T-helper 17 cell (primary cell): ENCODE data around the gene ERRFI1. TPM values are rescaled to one million over a fixed set of nuclear protein-coding genes. Genes with fewer than 3 reads are reported as not detected.

Experiments used
- ATAC-seq: fragments of 150-1000 bp; cut with Tn5 transposase; 2 replicates; pipeline ENCODE4 v1.10.0; 2021; ENCODE audit warnings: mild to moderate bottlenecking, moderate library complexity
- DNase-seq, 3 donors: peaks; one replicate each; pipeline versions ENCODE4 v3.0.0 to v3.0.0-alpha.2; 2020 to 2021
- H3K9me3 ChIP-seq: one replicate; pipeline ENCODE4 v1.7.0; 2013; ENCODE audit warnings: low read length, mild to moderate bottlenecking; ENCODE audit not compliant: control insufficient read depth, poor library complexity, severe bottlenecking
- H3K27ac Mint-ChIP-seq: one replicate; pipeline ENCODE4 v1.8.0; 2022; ENCODE audit warnings: mild to moderate bottlenecking, moderate library complexity, mixed read lengths
- H3K27me3 Mint-ChIP-seq: one replicate; pipeline ENCODE4 v1.8.0; 2022; ENCODE audit warnings: mixed read lengths
- H3K36me3 Mint-ChIP-seq: one replicate; pipeline ENCODE4 v1.8.0; 2022; ENCODE audit warnings: low read depth, mixed read lengths
- H3K4me1 Mint-ChIP-seq: one replicate; pipeline ENCODE4 v1.8.0; 2022; ENCODE audit warnings: mild to moderate bottlenecking, mixed read lengths
- H3K4me3 Mint-ChIP-seq: one replicate; pipeline ENCODE4 v1.8.0; 2022; ENCODE audit warnings: mild to moderate bottlenecking, moderate library complexity, mixed read lengths
- total RNA-seq, 4 donors: library from RNA in 2 of 4; stranded (reverse) in 2 of 4; gene quantifications; one replicate each; pipeline ENCODE4 v1.2.3 and lab custom pipeline; 2022 to 2026

Gene ERRFI1
- total RNA-seq, 2 donors from 2014 or later, result 1.1 to 1.8 TPM

GRCh38 chr1:8012955-8013354 lies 13.2 kb downstream of the ERRFI1 start:
- ATAC-seq, result no peak
- peaks cover 2% of the 10 kb centered on the region for H3K4me1 Mint-ChIP-seq
- no peak overlapping the region for H3K4me3 Mint-ChIP-seq

DNA sequence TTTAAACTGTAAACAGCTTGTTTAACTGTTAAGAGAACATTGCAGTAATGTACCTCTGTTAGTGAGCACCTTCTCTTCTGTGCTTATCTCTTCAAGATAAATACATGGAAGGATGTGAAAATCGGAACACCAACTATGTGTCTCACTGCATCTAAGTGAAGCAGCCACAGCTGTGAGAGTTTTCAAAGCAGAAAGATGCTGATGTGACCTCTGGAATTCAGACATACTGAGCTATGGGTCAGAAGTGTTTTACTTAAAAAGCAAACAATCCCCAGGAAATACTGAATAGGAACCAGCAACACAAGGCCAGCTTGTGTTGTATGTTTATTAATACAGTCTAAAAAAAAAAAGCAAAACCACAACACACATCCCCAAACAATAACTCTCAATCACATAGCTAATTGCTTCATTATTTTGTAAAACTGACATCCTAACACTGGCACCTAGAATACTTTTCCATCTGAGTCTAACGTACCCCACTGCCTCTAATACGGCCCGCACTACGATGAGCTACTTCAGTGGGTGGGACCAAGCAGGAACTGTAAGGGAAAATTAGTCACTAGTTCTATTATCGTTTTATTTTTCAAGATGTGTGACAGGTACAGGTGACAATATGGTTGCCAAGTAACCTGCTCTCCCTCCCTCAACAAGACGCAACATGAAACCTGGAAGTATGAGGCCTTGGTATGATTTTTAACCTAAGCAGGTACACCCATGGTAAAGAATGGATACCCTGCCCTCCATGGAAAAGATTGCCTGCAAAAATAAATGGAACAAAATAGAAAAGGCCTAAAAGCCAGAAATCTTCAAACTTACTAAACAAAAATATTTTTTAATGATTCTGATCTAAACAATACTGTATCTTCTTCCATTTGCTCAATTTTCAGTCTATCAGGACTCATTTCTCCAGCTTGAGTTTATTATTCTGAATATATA lies 13.9 kb downstream of the ERRFI1 start:
- Mint-ChIP-seq H3K27ac (no peak overlapping the region), H3K4me1 (peaks cover 2% of the 10 kb centered on the region), H3K27me3 (peaks cover 12% of the 10 kb centered on the region), H3K4me3 (no peak overlapping the region), H3K36me3 (no peaks in the 10 kb centered on the region)
- no peaks in the 10 kb centered on the region for H3K9me3 ChIP-seq
- ATAC-seq (no peak), DNase-seq (no peak)

More at GRCh38 chr1:8012955-8013354, 13.2 kb downstream of the ERRFI1 start:
- Mint-ChIP-seq H3K27ac (no peak overlapping the region), H3K36me3 (no peaks in the 10 kb centered on the region), H3K27me3 (peaks cover 16% of the 10 kb centered on the region)
- no peaks in the 10 kb centered on the region for H3K9me3 ChIP-seq
- DNase-seq, result no peak

DNA sequence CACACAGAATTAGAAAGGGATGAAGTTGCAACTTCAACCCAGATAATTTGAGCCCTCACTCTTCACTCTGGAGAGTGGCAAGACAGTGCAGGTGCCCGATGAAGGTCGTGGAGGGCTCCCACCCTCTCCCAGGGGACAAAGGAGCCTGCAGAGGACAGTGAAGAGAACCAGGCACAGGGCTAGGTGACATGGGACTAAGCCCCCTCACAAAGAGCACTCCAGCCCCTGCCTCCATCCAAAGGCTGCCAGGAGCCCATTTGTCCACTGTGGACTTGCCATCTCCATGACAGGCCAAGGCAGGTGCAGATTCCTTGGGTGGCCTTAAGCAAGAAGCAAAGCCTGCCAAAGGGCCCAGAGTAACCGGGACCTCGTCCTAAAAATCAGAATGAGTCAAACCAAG lies 15.1 kb downstream of the ERRFI1 start:
- H3K36me3 Mint-ChIP-seq, result no peaks in the 10 kb centered on the region
- ATAC-seq (no peak), DNase-seq (no peak)
- peaks cover 2% of the 10 kb centered on the region for H3K4me1 Mint-ChIP-seq
- H3K4me3 Mint-ChIP-seq, result no peak overlapping the region
- H3K27ac Mint-ChIP-seq, result no peak overlapping the region
- H3K9me3 ChIP-seq, result no peaks in the 10 kb centered on the region
- peaks cover 4% of the 10 kb centered on the region for H3K27me3 Mint-ChIP-seq

GRCh38 chr1:8010080-8010664 lies 15.9 kb downstream of the ERRFI1 start:
- ATAC-seq, result no peak
- H3K4me1 Mint-ChIP-seq, result peaks cover 2% of the 10 kb centered on the region
- no peaks in the 10 kb centered on the region for H3K27me3 Mint-ChIP-seq
- no peak for DNase-seq
- H3K36me3 Mint-ChIP-seq, result no peaks in the 10 kb centered on the region
- no peaks in the 10 kb centered on the region for H3K9me3 ChIP-seq
- H3K4me3 Mint-ChIP-seq, result no peak overlapping the region
- no peak overlapping the region for H3K27ac Mint-ChIP-seq

DNA sequence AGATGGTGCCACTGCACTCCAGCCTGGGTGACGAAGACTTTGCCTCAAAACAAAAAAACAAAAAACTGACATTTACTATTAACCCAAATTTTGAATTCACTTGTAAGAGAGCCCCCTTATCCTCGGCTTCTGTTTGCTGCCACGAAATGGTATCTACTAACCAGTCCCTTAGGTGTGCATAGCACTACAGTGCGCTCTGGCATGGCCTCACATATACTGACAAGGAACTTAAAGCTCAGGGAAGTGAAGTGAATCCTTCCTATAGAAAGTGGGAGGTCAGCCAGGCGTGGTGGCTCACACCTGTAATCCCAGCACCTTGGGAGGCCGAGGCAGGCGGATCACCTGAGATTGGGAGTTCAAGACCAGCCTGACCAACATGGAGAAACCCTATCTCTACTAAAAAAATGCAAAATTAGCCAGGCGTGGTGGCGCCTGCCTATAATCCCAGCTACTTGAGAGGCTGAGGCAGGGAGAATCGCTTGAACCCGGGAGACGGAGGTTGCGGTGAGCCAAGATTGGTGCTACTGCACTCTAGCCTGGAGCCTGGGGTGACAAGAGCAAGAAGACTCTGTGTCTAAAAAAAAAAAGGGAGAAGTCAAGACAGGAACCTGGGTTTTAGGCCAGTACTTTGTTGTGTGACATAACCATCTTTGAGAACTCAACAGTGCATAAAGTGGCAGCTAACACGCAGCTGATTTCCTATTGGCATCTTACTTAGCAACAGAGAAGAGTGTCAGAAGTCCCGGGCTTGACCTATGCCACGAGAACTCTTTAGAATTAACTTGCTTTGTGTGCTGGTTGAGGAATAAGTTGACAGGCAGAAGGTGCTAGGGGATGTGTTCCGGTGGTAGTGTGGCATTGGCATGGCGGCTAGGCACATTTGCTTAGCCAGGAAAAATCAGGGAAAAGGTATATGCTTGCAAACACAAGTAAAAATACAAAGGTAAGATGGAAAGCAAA lies 16.8 kb downstream of the ERRFI1 start:
- Mint-ChIP-seq H3K27ac (no peak overlapping the region), H3K4me3 (no peak overlapping the region), H3K4me1 (no peaks in the 10 kb centered on the region), H3K27me3 (no peaks in the 10 kb centered on the region), H3K36me3 (no peaks in the 10 kb centered on the region)
- DNase-seq (no peak), ATAC-seq (no peak)
- H3K9me3 ChIP-seq, result no peaks in the 10 kb centered on the region

- ATAC-seq, result no peak
- H3K27ac Mint-ChIP-seq, result no peak overlapping the region
Observed at GRCh38 chr1:8006037-8006963, 19.8 kb downstream of the ERRFI1 start.

GRCh38 chr1:8004803-8005573 lies 21.1 kb downstream of the ERRFI1 start:
- Mint-ChIP-seq H3K27me3 (no peaks in the 10 kb centered on the region), H3K4me1 (no peaks in the 10 kb centered on the region), H3K4me3 (no peak overlapping the region), H3K27ac (no peak overlapping the region), H3K36me3 (no peaks in the 10 kb centered on the region)
- DNase-seq (no peak), ATAC-seq (no peak)
- H3K9me3 ChIP-seq, result no peaks in the 10 kb centered on the region

More at GRCh38 chr1:8006037-8006963, 19.8 kb downstream of the ERRFI1 start:
- no peaks in the 10 kb centered on the region for H3K9me3 ChIP-seq
- H3K4me1 Mint-ChIP-seq, result no peaks in the 10 kb centered on the region
- no peak for DNase-seq
- H3K36me3 Mint-ChIP-seq, result no peaks in the 10 kb centered on the region
- no peaks in the 10 kb centered on the region for H3K27me3 Mint-ChIP-seq
- no peak overlapping the region for H3K4me3 Mint-ChIP-seq

GRCh38 chr1:8004113-8004802 lies 21.9 kb downstream of the ERRFI1 start:
- no peak for DNase-seq
- ATAC-seq, result no peak
- H3K36me3 Mint-ChIP-seq, result no peaks in the 10 kb centered on the region
- no peaks in the 10 kb centered on the region for H3K27me3 Mint-ChIP-seq
- peak overlapping the region; percentile 6 for H3K27ac Mint-ChIP-seq
- no peaks in the 10 kb centered on the region for H3K4me1 Mint-ChIP-seq
- no peaks in the 10 kb centered on the region for H3K9me3 ChIP-seq
- no peak overlapping the region for H3K4me3 Mint-ChIP-seq

DNA sequence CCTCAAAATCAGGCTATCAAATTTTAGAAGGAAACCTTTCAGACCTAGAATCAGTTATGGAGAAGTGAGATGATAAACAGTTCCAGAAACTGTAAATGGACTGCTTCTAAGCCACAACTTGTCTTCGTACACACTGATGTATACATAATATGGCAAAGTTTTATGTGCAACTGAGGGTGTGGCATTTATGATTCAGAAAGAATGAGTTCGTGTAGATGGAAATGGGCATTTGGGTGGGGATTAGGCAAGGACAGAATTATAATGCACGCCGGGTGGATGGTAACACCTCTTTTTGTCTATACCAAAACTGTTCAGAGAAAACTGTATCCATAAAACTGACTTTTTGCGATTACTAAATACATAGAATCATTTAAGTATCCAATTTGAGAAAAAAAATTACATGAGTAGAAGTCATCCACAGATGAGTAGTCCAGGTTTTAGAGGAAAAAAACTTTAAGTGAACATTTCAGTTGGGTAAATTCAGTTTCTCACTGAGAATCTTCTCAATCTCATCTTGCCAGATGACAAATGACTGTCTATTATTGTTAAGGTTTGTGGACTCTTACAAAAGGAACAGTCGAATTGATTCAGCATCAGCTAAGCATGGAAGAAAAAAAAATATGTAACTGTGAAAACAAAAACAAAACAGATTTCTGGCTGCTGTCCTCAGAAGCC lies 22.5 kb downstream of the ERRFI1 start:
- H3K36me3 Mint-ChIP-seq, result no peaks in the 10 kb centered on the region
- peak overlapping the region; percentile 6 for H3K27ac Mint-ChIP-seq
- no peak overlapping the region for H3K4me3 Mint-ChIP-seq
- DNase-seq (no peak), ATAC-seq (no peak)
- H3K4me1 Mint-ChIP-seq, result no peaks in the 10 kb centered on the region
- H3K27me3 Mint-ChIP-seq, result no peaks in the 10 kb centered on the region
- no peaks in the 10 kb centered on the region for H3K9me3 ChIP-seq

- Mint-ChIP-seq H3K4me1 (no peaks in the 10 kb centered on the region), H3K27me3 (no peaks in the 10 kb centered on the region), H3K4me3 (no peak overlapping the region), H3K27ac (peak overlapping the region; percentile 6), H3K36me3 (no peaks in the 10 kb centered on the region)
- ATAC-seq, result no peak
- DNase-seq, result no peak
- H3K9me3 ChIP-seq, result no peaks in the 10 kb centered on the region
Observed at GRCh38 chr1:8002921-8003320, 23.2 kb downstream of the ERRFI1 start.

- no peak for ATAC-seq
- Mint-ChIP-seq H3K36me3 (no peaks in the 10 kb centered on the region), H3K27ac (peak overlapping the region; percentile 6), H3K4me3 (no peak overlapping the region), H3K4me1 (no peaks in the 10 kb centered on the region), H3K27me3 (no peaks in the 10 kb centered on the region)
- no peaks in the 10 kb centered on the region for H3K9me3 ChIP-seq
- no peak for DNase-seq
Observed at GRCh38 chr1:8002329-8002910, 23.7 kb downstream of the ERRFI1 start.
